B cell (primary cell): ENCODE measurements around the gene RALGAPB. TPM values are rescaled to one million over a fixed set of nuclear protein-coding genes. Genes with fewer than 3 reads are reported as not detected.

ENCODE experiments used
- ATAC-seq: fragments of 200-7000 bp; cut with Tn5 transposase; one replicate; pipeline ENCODE4 v1.10.0; 2021; ENCODE audit warnings: low read depth, mild to moderate bottlenecking, moderate number of reproducible peaks, moderate library complexity
- CTCF ChIA-PET: fragments of 350-600 bp; sonication (Branson Sonifier 250); formaldehyde crosslinking; loops from one replicate; lab custom pipeline; 2021; ENCODE audit warnings: antibody characterized with exemption, inconsistent platforms; lab: Charles Lee
- POLR2A ChIA-PET: fragments of 350-600 bp; sonication (Branson Sonifier 250); formaldehyde crosslinking; loops from one replicate; lab custom pipeline; 2021; ENCODE audit warnings: antibody characterized with exemption; lab: Charles Lee
- DNase-seq: peaks from one replicate; pipeline ENCODE4 v3.0.0; 2013
- H2AFZ ChIP-seq: 2 replicates; pipeline ENCODE4 v1.6.1; 2012; ENCODE audit warnings: mild to moderate bottlenecking, low read depth, low read length; ENCODE audit not compliant: insufficient read depth, poor library complexity, severe bottlenecking
- H3K27ac ChIP-seq, 2 donors: 1 replicate in 1 of 2; 2 replicates in 1 of 2; pipeline ENCODE4 v1.5.1; 2012 to 2013; ENCODE audit warnings: low read length in 2 of 2, mild to moderate bottlenecking in 2 of 2, moderate library complexity in 1 of 2
- H3K27me3 ChIP-seq, 4 experiments: fragments of 200-600 bp in 1 of 4; sonication (generic) in 1 of 4; replicated peaks in 1 of 4; 1 replicate in 2 of 4; 2 replicates in 2 of 4; pipeline versions ENCODE4 v1.6.1 to v1.7.0; 2013 to 2016; ENCODE audit warnings: low read length in 3 of 4, mild to moderate bottlenecking in 2 of 4, mixed read lengths in 1 of 4, moderate library complexity in 1 of 4; ENCODE audit not compliant: insufficient read depth in 4 of 4, control insufficient read depth in 3 of 4; ENCODE audit errors: control extremely low read depth in 1 of 4
- H3K36me3 ChIP-seq, 2 experiments: replicated peaks in 1 of 2; 1 replicate in 1 of 2; 2 replicates in 1 of 2; pipeline versions ENCODE4 v1.6.1 to v1.7.1; 2013; ENCODE audit warnings: low read length in 1 of 2; ENCODE audit not compliant: insufficient read depth in 2 of 2, control insufficient read depth in 1 of 2; ENCODE audit errors: control extremely low read depth in 1 of 2, extremely low read depth in 1 of 2
- H3K4me1 ChIP-seq, 2 donors: fragments of 200-600 bp in 1 of 2; sonication (generic) in 1 of 2; 1 replicate in 1 of 2; 2 replicates in 1 of 2; pipeline versions ENCODE4 v1.5.1 to v1.6.1; 2013 to 2017; ENCODE audit warnings: low read length in 2 of 2; ENCODE audit not compliant: control insufficient read depth in 2 of 2, insufficient read depth in 2 of 2
- H3K4me2 ChIP-seq: replicated peaks from 2 replicates; pipeline ENCODE3; 2012; ENCODE audit warnings: mild to moderate bottlenecking, low read depth, low read length; ENCODE audit not compliant: poor library complexity, severe bottlenecking
- H3K4me3 ChIP-seq, 5 experiments: fragments of 200-600 bp in 1 of 5; sonication (generic) in 1 of 5; 1 replicate in 3 of 5; 2 replicates in 2 of 5; pipeline versions ENCODE4 v1.5.1 to v1.7.0; 2011 to 2016; ENCODE audit warnings: low read length in 4 of 5, mild to moderate bottlenecking in 4 of 5, low read depth in 2 of 5, control low read depth in 1 of 5, moderate library complexity in 1 of 5; ENCODE audit not compliant: insufficient read depth in 1 of 5; ENCODE audit errors: control extremely low read depth in 1 of 5, extremely low read depth in 1 of 5
- H3K79me2 ChIP-seq: fragments of 200-600 bp; sonication (generic); one replicate; pipeline ENCODE4 v1.6.0; 2016; ENCODE audit warnings: low read length; ENCODE audit not compliant: control insufficient read depth, insufficient read depth
- H3K9ac ChIP-seq: fragments of 200-600 bp; sonication (generic); 2 replicates; pipeline ENCODE4 v1.6.1; 2017; ENCODE audit warnings: mild to moderate bottlenecking, low read length, moderate library complexity
- H3K9me3 ChIP-seq, 3 donors: one replicate each; pipeline versions ENCODE4 v1.6.1 to v1.7.1; 2013; ENCODE audit warnings: low read length in 2 of 3; ENCODE audit not compliant: control insufficient read depth in 2 of 3, insufficient read depth in 1 of 3; ENCODE audit errors: control extremely low read depth in 1 of 3
- H4K20me1 ChIP-seq: 2 replicates; pipeline ENCODE4 v1.6.0; 2012; ENCODE audit warnings: mild to moderate bottlenecking, low read length; ENCODE audit not compliant: insufficient read depth, control insufficient read depth, poor library complexity, severe bottlenecking
- H3K27ac Mint-ChIP-seq: one replicate; pipeline ENCODE4 v1.8.0; 2021; ENCODE audit warnings: mixed read lengths
- H3K27me3 Mint-ChIP-seq: one replicate; pipeline ENCODE4 v1.8.0; 2021; ENCODE audit warnings: mixed read lengths
- H3K4me1 Mint-ChIP-seq: one replicate; pipeline ENCODE4 v1.8.0; 2021; ENCODE audit warnings: mixed read lengths
- H3K4me3 Mint-ChIP-seq: one replicate; pipeline ENCODE4 v1.8.0; 2021; ENCODE audit warnings: mixed read lengths
- H3K9me3 Mint-ChIP-seq: one replicate; pipeline ENCODE4 v1.8.0; 2022; ENCODE audit warnings: mixed read lengths; ENCODE audit not compliant: insufficient read depth
- CTCF ChIP-seq: fragments of 200-600 bp; IDR thresholded peaks from one replicate; pipeline ENCODE4 v1.8.0; 2022; ENCODE audit warnings: antibody characterized with exemption, mild to moderate bottlenecking
- EZH2 ChIP-seq: IDR thresholded peaks from 2 replicates; pipeline ENCODE4 v1.6.1; 2012; ENCODE audit warnings: borderline replicate concordance, low read depth, mild to moderate bottlenecking, moderate library complexity, low read length; ENCODE audit not compliant: insufficient read depth, poor library complexity, severe bottlenecking
- WGBS: methylation state at CpG from one replicate; pipeline ENCODE4 v1.1.5; 2013; ENCODE audit warnings: missing lambda C conversion rate; ENCODE audit not compliant: insufficient coverage; 5-methylcytosine and 5-hydroxymethylcytosine counted together
- intact Hi-C: fragments of 100-400 bp; cut with micrococcal nuclease; formaldehyde crosslinking; loops from one replicate; pipeline ENCODE4 v1.10.0; 2022
- polyA plus RNA-seq: library from polyadenylated mRNA; depleted of rRNA; stranded (reverse); fragments of >200 nt; gene quantifications from 2 replicates; pipeline ENCODE4 v1.2.3, GENCODE V29; 2012
- total RNA-seq, 2 donors: library from RNA; stranded (reverse); fragments of 120-200 nt in 1 of 2; gene quantifications; 1 replicate in 1 of 2; 2 replicates in 1 of 2; pipeline versions ENCODE4 v1.2.3 to v1.2.4, GENCODE V29; 2013 to 2022

RALGAPB gene
- total and polyA plus RNA-seq, 2 donors (not counting 1 experiment from before 2014, with no cell fraction given), result 15.0 to 58.3 TPM

GRCh38 chr20:38458314-38458713 is 14.3 kb upstream of the RALGAPB start:
- 100% methylated on average over 1 of the region's 5 CpGs for WGBS
- intact Hi-C loops, result no loop called here

More at GRCh38 chr20:38458314-38458713, 14.3 kb upstream of the RALGAPB start:
- H3K27me3 Mint-ChIP-seq, result no peaks in the 10 kb centered on the region
- Histone ChIP-seq H3K27me3 (no peaks in the 10 kb centered on the region), H3K4me2 (no peak overlapping the region), H3K27ac (no peak overlapping the region), H3K4me1 (peaks cover 0 to 7% of the 10 kb centered on the region in 2 donors), H3K36me3 (no peaks in the 10 kb centered on the region), H3K9ac (no peak overlapping the region), H4K20me1 (no peaks in the 10 kb centered on the region), H3K4me3 (no peak overlapping the region), H3K9me3 (no peaks in the 10 kb centered on the region), H2AFZ (no peak overlapping the region), H3K79me2 (no peaks in the 10 kb centered on the region)
- H3K4me3 Mint-ChIP-seq, result no peak overlapping the region
- H3K4me1 Mint-ChIP-seq, result peaks cover 4% of the 10 kb centered on the region
- POLR2A ChIA-PET, result interaction anchor here (1.1 kb wide), 1 partner anchor 14 kb away, joined by 3 read pairs; no protein-coding TSS in a partner anchor
- no peak overlapping the region for H3K27ac Mint-ChIP-seq
- H3K9me3 Mint-ChIP-seq, result no peaks in the 10 kb centered on the region
- CTCF ChIA-PET, result interaction anchor here (0.9 kb wide), 1 partner anchor 591 kb away, joined by 3 read pairs; no protein-coding TSS in a partner anchor
- no peak for TF ChIP-seq CTCF
- TF ChIP-seq EZH2, result no peak
- DNase-seq (no peak), ATAC-seq (no peak)
